GM19099 (cell line): ENCODE measurements around the gene NINJ1.

Source experiments
- POLR2A ChIP-seq: IDR thresholded peaks from 3 replicates; pipeline ENCODE4 v1.6.1; 2011; ENCODE audit warnings: low read depth; ENCODE audit not compliant: insufficient read length; ENCODE audit errors: extremely low read depth

Gene NINJ1

GRCh38 chr9:93168581-93168980 is 34.5 kb upstream of the NINJ1 start:
- TF ChIP-seq POLR2A: no peak

DNA sequence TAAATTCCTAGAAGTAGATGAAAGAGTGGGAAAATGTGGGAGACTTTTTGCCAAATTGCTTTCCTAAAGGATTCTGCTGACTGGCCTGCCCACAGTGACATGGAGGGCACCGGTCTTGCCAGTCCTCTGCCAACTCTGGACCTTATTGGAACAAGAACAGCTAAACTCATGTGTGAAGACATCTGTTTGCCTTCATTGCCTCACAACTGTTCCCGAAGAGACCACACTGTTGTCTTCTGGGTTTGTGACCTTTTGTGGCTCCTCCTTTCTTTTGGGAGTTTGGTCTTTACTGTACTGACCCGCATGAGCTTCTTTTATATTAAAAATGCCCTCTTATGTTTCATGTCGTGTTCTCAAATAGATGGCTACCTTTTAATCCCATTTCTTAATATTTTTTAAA is 33.8 kb upstream of the NINJ1 start:
- no peak for TF ChIP-seq POLR2A

DNA sequence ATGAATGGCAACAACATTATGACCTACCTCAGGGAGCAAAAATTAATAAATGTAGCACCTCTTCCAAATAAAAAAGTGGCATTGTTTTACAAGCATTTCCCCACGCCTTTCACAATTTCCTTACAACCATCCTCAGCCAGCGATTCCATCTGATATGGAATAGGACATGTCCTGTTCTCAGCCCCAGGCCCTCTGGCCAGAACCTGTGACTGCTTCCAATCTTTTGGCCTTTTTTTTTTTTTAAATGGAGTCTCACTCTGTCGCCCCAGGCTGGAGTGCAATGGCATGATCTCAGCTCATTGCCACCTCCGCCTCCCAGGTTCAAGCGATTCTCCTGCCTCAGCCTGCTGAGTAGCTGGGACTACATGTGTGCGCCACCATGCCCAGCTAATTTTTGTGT is 33.1 kb upstream of the NINJ1 start:
- TF ChIP-seq POLR2A: no peak

GRCh38 chr9:93166699-93167098 is 32.6 kb upstream of the NINJ1 start:
- TF ChIP-seq POLR2A: no peak

GRCh38 chr9:93164085-93164484 is 30.0 kb upstream of the NINJ1 start:
- TF ChIP-seq POLR2A: no peak

DNA sequence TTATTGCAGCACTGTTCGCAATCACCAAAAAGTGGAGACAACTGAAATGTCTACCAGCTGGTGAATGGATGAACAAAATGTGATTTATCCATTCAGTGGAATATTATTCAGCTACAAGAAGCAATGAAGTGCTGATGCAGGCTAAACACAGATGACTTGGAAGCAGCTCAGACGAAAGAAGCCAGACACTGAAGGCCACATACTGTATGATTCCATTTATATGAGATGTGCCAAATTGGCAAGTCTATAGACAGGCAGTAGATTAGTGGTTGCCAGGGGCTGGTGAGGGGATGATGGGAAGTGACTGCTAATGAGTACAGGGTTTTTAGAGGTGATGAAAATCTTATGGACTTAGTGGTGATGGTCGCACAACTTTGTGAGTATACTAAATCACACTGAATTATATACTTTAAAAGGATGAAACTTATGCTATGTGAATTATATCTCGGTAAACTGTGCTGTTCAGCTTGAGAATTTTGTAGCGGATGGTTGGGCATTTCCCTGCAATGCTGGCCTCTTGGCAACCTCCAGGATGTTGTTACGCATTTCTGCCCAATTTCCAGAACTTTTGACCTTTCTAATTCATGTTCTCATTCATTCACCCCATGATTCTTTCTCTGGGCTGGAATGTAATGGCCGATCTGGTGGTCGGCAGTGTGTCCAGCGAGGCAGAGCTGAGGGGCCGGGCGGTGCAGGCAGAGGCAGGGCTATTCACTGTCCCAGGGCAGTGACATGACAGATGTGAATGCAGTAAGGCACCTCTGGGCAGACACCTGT is 27.9 kb upstream of the NINJ1 start:
- TF ChIP-seq POLR2A: no peak

- TF ChIP-seq POLR2A: no peak
Observed at GRCh38 chr9:93159601-93160471, 25.8 kb upstream of the NINJ1 start.

GRCh38 chr9:93156475-93157008 is 22.5 kb upstream of the NINJ1 start:
- TF ChIP-seq POLR2A: no peak

DNA sequence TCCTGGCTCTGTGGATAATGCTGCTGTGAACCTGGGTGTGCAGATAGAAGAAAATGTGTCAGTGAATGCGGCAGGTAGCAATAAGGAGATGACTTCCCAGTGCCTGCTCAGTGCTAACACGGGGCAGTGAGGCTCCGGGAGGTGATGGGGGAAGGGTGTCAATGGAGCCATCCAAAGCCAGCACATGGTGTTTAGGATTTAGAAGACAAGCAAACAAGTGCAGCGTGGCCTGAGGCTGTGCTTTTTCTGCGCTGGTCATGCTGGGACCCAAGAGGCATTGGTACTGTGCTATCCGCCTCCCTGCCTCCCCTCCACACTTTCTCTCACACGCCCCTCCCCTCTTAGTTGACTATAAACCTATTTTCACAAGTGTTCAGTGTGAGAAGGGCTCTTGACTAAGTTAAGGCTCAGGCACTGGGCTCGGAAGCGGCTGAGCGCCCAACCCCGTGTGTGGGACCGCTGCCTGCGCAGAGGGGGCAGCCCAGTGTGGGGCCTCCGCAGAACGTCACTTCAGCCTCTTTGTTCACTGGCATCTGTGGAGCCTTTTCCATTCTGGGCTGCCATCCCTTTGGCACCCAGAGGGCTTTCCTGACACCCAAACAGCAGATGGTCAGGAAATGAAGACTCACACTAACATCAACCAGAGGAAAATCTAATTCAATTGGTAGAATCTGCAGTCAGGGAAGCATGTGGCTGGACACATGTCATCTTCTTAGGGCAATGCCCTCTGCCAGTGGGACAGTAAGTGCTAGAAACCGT is 21.8 kb upstream of the NINJ1 start:
- TF ChIP-seq POLR2A: no peak

DNA sequence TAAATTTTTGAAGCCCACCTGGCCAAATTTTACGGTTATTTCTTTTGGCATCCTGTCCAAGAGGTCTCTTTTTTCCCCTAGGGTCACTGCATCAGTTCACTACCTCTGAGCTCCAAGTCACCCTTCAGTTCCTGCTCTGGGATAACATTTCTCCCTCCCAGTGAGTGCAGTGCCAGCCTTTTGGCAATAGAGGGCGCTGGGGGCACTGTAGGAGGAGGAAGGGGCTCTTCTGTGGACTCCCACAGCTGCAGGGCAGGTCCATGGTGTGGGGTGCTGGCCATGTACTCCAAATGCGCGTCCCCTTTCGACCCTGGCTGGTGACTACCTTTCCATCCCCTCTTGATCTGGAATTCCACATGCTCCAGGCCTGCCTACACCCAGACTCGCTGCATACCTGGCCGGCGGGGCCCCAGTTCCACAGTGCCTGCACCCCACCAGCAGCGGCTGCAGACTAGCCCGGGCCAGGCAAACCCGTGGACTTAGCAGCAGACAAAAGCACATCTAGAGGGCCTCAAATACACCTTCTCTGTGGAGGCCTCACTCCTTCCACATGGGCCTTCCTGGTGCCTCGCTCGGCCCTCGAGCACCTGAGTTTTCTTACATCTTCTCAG is 20.3 kb upstream of the NINJ1 start:
- TF ChIP-seq POLR2A: no peak

DNA sequence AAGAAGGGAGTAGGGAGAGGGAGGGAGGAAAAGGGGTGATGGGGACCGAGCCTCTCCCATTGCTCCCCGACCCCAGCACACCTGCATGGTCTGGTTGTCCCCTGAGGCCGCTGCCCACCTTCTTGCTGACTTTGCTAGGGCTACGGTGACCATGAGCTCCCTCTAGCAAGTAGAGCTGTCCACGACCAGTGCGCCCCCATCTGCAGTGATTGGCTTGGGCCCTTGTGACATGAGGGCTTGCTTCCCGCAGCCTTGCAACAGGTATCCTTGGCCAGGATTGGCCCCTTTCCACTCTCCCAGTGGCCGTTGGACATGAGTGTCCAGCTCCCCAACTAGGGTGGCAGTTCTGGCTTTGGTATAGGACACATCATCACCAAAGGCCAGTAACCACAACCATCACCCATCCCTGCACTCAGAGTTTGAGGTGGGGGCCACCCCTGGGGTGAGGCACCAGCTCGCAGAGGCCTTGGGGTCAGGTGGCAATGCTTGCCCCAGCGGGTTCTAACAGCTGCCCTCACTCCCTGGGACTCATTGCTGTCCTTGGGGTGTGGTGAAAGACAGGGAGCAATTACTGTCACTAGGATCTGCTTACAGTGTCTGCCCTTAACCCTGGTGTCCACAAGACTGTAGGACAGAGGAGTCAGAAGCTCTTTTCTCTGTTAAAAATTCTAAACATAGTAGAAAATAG is 17.2 kb upstream of the NINJ1 start:
- TF ChIP-seq POLR2A: no peak

- TF ChIP-seq POLR2A: no peak
Observed at GRCh38 chr9:93149361-93149760, 15.3 kb upstream of the NINJ1 start.

- TF ChIP-seq POLR2A: no peak
Observed at GRCh38 chr9:93148721-93149120, 14.7 kb upstream of the NINJ1 start.

DNA sequence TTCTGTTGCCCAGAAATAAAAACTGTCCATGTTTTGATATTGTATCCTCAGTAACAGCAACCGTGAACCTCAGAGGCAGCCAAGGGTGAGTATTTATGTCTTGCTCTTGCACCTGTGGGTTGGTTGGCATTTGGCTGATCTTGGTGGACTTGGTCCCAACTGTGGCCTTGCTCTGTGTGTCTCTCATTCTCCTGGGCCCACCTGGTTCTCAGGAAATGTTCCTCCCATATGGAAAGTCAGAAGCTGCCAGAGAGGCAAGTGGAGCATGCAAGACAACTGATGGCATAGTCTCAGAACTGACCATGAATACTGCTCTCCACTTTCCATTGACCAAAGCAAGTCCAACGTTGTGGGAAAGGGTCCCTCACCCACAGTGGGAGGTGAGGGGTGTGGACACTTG is 13.6 kb upstream of the NINJ1 start:
- TF ChIP-seq POLR2A: no peak
